ENCODE data around the gene KCNAB2. TPM values are rescaled to one million over a fixed set of nuclear protein-coding genes. Genes with fewer than 3 reads are reported as not detected.

Gene KCNAB2
- polyA plus RNA-seq, 1 experiment: 10.3 TPM

DNA sequence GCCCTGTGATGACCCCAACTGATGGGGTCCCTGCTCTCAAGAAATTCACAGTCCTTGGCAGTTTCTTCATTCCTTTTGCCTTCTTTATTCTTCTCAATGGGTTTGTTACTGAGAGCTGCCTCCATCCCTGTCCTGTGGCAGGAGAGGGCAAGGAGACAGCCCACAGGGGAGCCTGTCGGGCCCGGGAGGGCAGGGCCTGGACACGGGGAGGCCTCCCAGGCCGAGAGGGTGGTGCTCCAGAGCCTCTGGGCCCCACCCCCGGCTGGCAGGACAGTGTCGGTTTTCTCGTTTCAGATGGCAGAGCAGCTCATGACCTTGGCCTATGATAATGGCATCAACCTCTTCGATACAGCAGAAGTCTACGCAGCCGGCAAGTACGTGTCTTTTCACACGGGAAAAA lies 36.2 kb downstream of the KCNAB2 start:
- no peaks in the 10 kb centered on the region for H3K36me3 ChIP-seq (ENCODE audit: control insufficient read depth, insufficient read depth, low read length)
- DNase-seq (ENCODE audit: low read depth): no peak
- TF ChIP-seq, protein P1, sequence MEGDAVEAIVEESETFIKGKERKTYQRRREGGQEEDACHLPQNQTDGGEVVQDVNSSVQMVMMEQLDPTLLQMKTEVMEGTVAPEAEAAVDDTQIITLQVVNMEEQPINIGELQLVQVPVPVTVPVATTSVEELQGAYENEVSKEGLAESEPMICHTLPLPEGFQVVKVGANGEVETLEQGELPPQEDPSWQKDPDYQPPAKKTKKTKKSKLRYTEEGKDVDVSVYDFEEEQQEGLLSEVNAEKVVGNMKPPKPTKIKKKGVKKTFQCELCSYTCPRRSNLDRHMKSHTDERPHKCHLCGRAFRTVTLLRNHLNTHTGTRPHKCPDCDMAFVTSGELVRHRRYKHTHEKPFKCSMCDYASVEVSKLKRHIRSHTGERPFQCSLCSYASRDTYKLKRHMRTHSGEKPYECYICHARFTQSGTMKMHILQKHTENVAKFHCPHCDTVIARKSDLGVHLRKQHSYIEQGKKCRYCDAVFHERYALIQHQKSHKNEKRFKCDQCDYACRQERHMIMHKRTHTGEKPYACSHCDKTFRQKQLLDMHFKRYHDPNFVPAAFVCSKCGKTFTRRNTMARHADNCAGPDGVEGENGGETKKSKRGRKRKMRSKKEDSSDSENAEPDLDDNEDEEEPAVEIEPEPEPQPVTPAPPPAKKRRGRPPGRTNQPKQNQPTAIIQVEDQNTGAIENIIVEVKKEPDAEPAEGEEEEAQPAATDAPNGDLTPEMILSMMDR (IDR thresholded peaks at IDR 0.05; ENCODE audit: insufficient read depth, low read depth, low read length): no peak
- no peaks in the 10 kb centered on the region for H3K27me3 ChIP-seq (ENCODE audit: control insufficient read depth, insufficient read depth, low read length)
- CTCF ChIA-PET: interaction anchor here (1.0 to 2.6 kb wide), 5 partner anchors 21 to 165 kb away, joined by 3 to 12 read pairs (median 3); no protein-coding TSS in a partner anchor
- POLR2A ChIA-PET: no interaction called here
- H3K4me3 ChIP-seq (ENCODE audit: low read depth, low read length): no peak overlapping the region

DNA sequence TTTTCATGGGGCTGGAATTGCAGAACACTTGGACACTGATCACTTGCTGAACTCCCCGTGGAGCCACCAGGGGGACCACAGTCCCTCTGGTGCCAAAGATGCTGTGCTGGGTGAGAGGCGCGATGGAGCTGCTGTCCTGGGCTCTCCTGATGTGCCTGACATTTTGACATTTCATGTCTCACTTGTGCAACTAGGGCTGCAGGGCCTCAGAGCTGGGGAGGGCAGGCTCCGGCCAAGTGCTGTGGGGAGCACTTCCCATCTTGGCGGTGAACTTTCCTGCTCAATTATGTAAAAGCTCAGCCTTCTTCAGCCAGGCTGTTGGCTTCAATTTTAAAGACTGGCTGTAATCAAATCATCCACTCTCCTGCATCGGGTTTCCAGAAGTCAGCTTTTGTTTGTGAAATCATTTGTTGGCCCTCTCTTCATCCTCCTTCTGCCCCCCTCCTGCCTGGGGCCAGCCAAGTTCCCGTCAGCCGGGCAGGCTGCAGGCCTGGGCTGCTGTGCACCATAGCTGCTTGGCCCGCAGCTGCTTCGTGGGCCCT lies 36.8 kb downstream of the KCNAB2 start:
- Histone ChIP-seq H3K36me3 (ENCODE audit: control insufficient read depth, insufficient read depth, low read length) (no peaks in the 10 kb centered on the region), H3K27me3 (ENCODE audit: control insufficient read depth, insufficient read depth, low read length) (no peaks in the 10 kb centered on the region), H3K4me3 (ENCODE audit: low read depth, low read length) (no peak overlapping the region)
- no peak for DNase-seq (ENCODE audit: low read depth)
- ChIA-PET POLR2A (no interaction called here), CTCF (interaction anchor here (0.8 to 2.6 kb wide), 10 partner anchors 8 to 164 kb away, joined by 3 to 12 read pairs (median 4); no protein-coding TSS in a partner anchor)
- TF ChIP-seq, protein P1 (IDR thresholded peaks at IDR 0.05; ENCODE audit: insufficient read depth, low read depth, low read length): peak; percentile 54

DNA sequence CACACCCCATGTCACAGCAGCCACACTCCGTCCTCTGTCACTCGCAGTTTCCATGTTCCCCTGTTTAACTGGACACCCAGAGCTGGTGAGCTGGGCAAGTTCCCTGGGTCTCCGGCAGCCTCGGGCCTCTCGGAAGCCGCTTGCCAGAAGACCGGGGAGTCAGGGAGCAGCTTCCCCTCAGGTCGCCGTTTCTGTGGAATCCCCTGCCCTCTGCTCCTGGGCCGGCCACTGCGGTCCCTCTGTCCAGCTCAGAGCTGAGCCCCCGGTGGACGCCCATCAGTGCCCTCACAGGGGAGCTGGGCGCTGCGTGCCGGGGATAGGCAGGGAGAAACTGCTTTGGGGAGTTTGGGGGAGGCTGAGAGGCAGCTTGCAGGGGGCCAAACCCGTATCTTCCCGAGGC lies 37.7 kb downstream of the KCNAB2 start:
- no peaks in the 10 kb centered on the region for H3K27me3 ChIP-seq (ENCODE audit: control insufficient read depth, insufficient read depth, low read length)
- ChIA-PET CTCF (interaction anchor here (0.8 to 2.6 kb wide), 10 partner anchors 9 to 163 kb away, joined by 3 to 12 read pairs (median 4); partner anchors contain the start of gene RNF207), POLR2A (interaction anchor here (0.7 kb wide), 1 partner anchor 33 kb away, joined by 3 read pairs; no protein-coding TSS in a partner anchor)
- no peak for DNase-seq (ENCODE audit: low read depth)
- TF ChIP-seq, protein P1 (IDR thresholded peaks at IDR 0.05; ENCODE audit: insufficient read depth, low read depth, low read length): no peak
- H3K36me3 ChIP-seq (ENCODE audit: control insufficient read depth, insufficient read depth, low read length): no peaks in the 10 kb centered on the region
- H3K4me3 ChIP-seq (ENCODE audit: low read depth, low read length): no peak overlapping the region

DNA sequence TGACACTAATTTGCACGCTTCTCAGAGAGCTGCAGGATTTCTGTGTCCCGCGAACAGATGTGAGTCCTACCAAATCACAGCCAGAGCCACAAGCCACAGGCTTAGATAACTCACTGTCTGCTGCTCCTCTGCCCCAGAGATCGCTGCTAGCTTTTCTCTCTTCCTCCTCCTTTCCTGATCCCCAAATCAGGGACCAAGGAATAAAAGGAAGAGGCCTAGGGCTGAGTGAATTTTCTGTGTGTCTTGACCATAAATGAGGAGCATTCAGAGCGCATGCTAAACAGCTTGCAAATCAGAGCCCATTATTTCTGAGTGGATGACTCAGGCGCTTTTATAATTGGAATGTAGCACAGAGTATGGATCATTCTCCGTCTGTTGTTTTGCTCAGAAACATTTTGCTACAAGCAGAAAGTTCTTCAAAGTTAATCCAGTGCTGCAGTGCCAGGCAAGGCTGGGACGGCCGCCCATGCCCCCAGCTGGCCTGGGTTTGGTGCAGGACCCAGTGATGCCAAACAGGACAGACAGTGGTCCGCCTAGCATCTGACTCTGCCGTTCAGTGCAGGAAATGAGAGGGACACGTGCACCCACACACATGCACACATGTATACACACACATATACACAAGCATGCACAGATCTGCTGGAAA lies 38.2 kb downstream of the KCNAB2 start:
- Histone ChIP-seq H3K27me3 (ENCODE audit: control insufficient read depth, insufficient read depth, low read length) (no peaks in the 10 kb centered on the region), H3K4me3 (ENCODE audit: low read depth, low read length) (no peak overlapping the region), H3K36me3 (ENCODE audit: control insufficient read depth, insufficient read depth, low read length) (no peaks in the 10 kb centered on the region)
- DNase-seq (ENCODE audit: low read depth): no peak
- TF ChIP-seq, protein P1 (IDR thresholded peaks at IDR 0.05; ENCODE audit: insufficient read depth, low read depth, low read length): no peak
- ChIA-PET CTCF (interaction anchor here (0.6 to 2.6 kb wide), 8 partner anchors 10 to 163 kb away, joined by 3 to 12 read pairs (median 4); partner anchors contain the start of gene RNF207), POLR2A (interaction anchor here (0.7 kb wide), 1 partner anchor 34 kb away, joined by 3 read pairs; no protein-coding TSS in a partner anchor)

DNA sequence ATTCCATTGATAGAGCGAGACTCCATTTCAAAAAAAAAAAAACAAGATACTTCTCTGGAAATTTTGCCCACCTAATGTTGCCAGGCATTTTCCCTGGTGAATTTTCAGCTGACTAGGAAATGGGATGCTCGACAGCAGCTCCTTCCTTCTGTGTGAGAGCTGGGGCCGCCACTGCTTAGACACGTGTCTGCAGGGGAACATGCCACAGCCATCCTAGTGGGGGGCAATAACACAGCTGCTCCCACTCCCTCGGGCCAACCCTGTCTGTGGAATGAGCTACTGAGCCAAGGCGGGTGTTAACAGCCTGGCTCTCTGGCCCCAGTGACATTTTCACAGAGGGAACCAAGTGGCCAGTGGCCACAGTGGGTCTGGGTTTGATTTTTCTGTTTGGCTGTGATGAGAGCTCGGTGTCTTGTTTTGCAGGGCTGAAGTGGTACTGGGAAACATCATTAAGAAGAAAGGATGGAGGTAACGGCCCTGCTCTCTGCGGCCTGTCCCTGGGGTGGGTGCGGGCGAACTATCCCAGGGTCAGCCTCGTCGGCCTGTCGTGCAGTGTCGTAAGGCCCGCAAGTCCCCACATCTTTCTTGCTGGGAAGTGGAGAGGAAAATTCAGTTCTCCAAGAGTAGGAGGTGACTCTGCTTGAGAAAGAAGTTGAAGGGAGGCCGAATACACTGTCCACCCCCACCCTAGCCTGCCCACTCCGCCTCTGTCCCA lies 39.2 kb downstream of the KCNAB2 start:
- DNase-seq (ENCODE audit: low read depth): no peak
- no peaks in the 10 kb centered on the region for H3K36me3 ChIP-seq (ENCODE audit: control insufficient read depth, insufficient read depth, low read length)
- no peaks in the 10 kb centered on the region for H3K27me3 ChIP-seq (ENCODE audit: control insufficient read depth, insufficient read depth, low read length)
- ChIA-PET POLR2A (interaction anchor here (0.7 kb wide), 1 partner anchor 150 kb away, joined by 5 read pairs; no protein-coding TSS in a partner anchor), CTCF (no interaction called here)
- H3K4me3 ChIP-seq (ENCODE audit: low read depth, low read length): no peak overlapping the region
- TF ChIP-seq, protein P1 (IDR thresholded peaks at IDR 0.05; ENCODE audit: insufficient read depth, low read depth, low read length): no peak
